Right forelimb (tissue), 1 donor: ENCODE data around the gene MCCD1.
"Not testable (repeated sequence)": the region's sequence is repeated elsewhere in the genome, so short reads cannot be mapped to it uniquely, and the experiment has no call there.

Experiments used
- DNase-seq: peaks from one replicate; pipeline ENCODE4 v3.0.0-alpha.2; 2018

Gene MCCD1

DNA sequence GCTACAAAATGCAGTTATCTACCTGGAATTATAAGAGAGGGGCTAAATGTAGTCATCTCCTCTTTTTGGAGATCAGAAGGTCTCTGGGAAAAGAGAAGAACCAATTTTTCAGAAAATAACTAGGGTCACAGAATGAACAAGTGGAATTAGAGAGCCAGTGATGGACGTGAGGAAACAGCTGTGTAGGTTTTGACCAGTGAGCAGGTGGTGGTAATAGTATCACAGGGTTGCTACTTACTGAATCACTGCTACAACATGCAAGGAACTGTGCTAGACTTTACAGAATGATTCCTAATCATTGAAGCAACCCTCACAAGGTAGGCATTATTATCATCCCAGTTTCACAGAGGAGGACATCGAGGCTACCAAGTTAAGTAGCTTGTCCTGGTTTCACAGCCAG lies 15.9 kb downstream of the MCCD1 start:
- DNase-seq, result no peak

DNA sequence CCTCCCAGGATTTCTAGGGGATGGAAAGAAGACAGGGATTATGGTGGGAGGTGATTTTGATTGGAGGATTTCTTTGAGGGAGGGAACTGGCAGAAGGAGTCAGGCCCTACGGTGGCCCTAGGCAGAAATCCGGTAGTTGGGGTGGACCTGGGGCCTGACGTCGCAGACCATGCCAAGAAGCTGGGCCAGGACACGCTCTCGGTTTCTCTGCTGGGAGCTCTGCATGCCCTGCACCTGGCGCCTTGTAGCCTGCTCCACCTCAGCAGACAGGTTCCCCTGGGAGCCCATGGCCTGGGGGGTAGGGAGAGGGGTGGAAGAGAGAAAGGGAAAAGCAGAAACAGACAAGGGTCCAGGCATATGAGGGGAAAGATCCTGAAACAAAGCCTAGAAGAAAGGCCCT lies 16.5 kb downstream of the MCCD1 start:
- DNase-seq, result no peak

DNA sequence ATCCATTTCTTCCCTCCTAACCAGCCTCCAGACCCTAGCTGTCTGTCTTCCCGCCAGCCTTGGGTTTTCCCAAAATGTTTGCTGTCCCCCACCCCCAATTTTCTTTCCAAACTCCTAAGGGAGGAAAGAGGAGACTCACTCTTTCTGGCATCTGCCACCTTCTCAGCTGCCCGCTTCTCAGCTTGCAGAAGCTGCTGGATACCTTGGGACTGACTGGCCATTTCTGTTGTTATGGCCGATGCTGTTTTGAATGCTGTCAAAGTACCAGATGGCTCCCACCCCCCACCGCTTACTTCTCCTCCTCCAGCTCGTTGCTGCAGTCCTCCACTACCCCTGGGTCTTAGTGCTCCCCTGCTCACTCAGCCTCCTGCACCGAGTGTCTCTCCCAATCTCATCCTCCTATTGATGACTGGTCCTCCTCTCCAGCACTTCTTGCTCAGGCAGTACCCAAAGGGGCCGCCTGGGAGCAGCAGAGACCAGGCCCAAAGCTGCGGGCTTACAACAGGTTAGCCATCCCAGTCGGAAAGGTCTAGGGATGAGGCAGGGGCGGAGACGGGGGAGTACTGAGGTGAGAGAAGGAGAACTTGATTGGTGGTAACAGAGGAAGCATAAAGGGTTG lies 17.7 kb downstream of the MCCD1 start, which contains the start of gene ATP6V1G2:
TSS of gene ATP6V1G2 (minus strand) at position 270 of the 619 bp plus-strand sequence. CDS start at position 221, 49 bp downstream.
- DNase-seq, result peak; percentile 94

DNA sequence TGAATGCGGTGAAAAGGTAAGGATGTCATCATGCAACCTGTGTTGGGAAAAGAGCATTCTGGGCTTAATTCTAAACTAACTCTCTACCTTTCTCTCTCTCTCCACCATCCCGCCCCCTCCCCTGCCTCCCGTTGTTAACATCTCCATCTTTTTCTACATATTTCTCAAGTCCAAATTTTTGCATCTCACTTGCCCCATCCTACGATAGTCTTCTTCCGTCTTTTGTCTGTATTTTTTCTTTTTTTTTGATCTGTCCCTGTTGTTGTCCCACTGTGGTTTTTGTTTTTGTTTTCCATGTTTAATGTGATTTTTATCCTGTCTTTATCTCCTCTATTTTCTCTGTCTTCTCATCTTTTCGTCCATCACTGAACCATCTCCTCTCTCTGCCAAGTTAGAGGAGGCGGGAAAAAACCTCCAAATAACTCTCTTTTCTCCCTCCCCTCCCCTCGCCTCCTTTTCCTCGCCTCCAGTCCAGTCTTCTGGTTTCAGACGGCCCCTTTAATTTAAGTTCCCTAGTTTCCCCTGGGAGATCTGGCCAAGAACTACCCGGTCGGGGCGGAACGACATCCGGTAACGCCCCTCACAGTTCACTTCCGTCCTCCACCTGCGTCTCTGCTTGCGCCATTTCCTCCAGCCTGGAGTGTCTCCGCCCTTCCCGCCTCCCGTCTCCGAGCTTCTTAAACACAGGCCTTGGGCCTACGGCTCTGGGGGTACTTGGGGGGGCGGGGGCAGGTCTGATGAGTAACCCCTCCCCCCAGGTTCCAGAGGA lies 18.4 kb downstream of the MCCD1 start, which contains the start of gene NFKBIL1:
TSS of gene NFKBIL1 (plus strand) at position 651 of the 769 bp plus-strand sequence. CDS start at position 738, 87 bp downstream.
- peak; percentile 96 for DNase-seq

DNA sequence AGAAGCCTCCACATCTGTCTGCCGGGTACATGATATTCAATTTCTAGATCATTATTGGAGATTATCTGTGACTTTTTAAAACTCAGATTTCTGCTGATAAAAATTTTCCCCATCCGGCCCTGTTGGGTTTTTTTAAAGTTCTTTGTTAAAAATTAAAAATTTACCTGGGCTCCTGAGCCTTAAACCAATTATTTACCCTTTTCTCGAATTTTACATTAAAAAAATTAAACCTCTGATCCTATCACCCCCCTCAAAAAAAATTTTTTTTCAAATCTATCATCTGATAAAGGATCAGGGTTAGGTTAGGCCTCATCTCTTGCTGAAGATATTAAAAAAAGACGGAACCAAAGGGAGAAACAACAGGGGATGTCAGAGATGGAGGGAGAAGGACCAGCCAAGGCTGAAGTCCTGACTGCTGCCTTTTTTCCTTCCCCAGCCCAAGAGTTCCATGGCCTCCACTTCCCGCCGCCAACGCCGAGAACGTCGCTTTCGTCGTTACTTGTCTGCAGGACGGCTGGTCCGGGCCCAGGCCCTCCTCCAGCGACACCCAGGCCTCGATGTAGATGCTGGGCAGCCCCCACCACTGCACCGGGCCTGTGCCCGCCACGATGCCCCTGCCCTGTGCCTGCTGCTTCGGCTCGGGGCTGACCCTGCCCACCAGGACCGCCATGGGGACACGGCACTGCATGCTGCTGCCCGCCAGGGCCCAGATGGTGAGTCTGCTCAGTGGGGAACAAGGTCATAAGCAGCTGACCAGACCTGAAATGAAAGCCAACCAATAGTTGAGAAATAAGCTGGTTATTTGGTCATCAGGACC lies 19.2 kb downstream of the MCCD1 start:
- DNase-seq, result no peak

DNA sequence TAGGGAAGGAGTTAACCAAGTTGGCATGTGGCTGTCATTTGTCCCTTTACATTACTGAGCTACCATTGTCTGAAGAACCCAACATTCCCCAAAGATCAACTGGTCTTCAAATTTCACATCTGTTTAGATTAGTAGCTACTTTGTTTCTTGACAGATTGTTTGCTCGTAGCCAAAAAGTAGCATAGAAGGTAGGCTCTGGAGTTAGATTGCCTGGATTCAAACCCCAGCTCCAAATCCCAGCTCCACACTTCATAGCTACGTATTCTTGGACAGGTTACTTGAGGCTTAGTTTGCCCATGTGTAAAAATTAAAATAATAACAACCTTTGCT lies 19.7 kb downstream of the MCCD1 start:
- DNase-seq, result no peak

DNA sequence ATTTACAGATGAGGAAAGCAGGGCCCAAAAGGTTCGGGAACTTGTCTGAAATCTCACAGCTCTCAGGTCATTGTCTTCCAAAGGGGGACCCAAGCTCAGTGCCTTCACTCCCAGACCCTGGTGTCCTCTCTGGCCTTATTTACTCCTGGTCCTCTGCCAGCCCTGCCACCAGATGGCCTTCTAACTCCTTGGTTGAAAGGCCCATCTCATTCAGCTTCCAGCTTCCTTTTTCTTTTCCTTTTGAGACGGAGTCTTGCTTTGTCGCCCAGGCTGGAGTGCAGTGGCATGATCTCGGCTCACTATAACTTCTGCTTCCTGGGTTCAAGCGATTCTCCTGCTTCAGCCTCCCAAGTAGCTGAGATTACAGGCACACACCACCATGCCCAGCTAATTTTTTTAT lies 22.6 kb downstream of the MCCD1 start:
- not testable (repeated sequence) for DNase-seq

DNA sequence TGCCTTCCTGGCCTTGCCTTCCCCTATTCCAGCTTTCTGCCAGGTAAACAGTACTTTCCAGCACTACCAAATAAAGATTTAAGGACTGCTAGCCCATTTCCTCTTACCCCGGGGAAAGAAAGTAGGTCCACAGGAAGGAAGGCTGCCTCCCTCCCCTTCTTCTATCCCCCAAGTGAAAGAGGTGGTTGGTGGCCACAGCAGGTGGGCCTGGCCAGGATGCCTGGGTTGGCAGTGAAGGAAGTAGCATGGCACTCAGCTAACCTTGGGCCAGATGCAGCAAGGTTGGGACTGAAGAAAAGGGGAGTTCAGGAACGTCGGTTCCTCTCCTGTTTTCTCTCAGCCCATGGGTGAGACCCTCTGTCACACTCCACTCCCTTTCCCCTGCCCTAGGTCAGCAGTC lies 27.5 kb downstream of the MCCD1 start:
- DNase-seq, result no peak

DNA sequence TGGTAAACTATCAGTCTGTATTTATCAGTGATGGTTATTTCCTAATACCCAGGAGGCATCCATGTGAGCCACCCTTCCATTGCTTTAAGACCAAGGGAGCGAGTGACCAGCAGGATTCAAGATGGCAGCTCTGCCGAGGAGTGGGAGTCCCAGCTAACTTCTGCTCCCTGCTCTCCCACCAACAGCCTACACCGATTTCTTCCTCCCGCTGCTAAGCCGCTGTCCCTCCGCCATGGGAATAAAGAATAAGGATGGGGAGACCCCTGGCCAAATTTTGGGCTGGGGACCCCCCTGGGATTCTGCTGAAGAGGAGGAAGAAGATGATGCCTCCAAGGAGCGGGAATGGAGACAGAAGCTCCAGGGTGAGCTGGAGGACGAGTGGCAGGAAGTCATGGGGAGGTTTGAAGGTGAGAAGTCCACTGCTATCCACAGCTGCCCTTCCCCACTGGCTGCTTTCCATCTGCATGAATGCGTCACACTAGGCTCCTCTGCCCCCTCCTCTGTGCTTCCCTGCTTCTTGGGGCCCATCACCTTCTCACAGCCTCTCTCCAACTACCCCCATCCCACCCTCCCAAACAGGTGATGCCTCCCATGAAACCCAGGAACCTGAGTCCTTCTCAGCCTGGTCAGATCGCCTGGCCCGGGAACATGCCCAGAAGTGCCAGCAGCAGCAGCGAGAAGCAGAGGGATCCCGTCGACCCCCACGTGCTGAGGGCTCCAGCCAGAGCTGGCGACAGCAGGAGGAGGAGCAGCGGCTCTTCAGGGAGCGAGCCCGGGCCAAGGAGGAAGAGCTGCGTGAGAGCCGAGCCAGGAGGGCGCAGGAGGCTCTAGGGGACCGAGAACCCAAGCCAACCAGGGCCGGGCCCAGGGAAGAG lies 28.9 kb downstream of the MCCD1 start:
- DNase-seq, result no peak

DNA sequence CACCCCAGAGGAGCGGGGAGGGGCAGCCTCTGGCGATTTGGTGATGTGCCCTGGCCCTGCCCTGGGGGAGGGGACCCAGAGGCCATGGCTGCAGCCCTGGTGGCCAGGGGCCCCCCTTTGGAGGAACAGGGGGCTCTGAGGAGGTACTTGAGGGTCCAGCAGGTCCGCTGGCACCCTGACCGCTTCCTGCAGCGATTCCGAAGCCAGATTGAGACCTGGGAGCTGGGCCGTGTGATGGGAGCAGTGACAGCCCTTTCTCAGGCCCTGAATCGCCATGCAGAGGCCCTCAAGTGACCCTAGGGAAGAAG lies 29.5 kb downstream of the MCCD1 start:
- DNase-seq, result no peak

DNA sequence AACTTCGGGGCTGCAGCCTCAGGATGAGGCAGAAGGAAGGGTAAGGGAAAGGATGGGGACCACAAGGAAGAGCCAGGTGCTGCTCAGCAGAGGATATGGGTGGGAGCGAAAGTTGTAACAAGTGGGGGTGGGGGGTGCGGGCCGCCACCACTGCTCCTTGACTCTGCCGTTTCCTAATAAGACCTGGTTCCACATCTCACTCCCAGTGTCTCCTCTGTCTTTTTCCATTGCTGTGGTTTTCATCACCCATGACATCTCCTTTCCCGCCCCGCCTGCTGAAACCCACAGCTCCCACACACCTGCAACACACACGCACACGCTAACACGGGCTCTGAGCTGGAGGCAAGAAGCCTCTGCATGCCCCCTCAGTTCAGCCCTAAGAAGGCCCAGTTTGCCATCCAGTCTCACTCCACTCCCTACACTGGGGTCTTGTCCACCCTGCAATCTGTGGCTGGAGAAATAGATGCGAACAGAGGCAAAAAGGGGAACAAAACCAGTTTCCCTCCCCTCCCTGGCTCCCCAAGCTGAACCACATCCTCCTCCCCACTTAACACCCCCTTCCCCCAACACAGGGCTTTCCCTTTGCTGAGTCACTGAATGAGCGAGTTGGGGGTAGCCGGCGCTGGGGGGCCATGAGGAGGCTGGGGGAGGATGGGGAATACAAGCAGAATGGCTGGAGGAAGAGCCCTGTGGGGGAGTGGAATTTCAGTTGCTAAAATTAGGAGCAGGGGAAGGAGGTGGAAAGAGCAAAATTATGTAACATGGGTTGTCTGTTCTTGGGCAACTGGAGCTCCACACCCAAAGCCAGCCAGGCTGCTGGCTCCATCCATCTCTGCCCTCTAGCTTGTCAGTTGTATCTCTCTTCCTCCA lies 30.1 kb downstream of the MCCD1 start:
- no peak for DNase-seq

DNA sequence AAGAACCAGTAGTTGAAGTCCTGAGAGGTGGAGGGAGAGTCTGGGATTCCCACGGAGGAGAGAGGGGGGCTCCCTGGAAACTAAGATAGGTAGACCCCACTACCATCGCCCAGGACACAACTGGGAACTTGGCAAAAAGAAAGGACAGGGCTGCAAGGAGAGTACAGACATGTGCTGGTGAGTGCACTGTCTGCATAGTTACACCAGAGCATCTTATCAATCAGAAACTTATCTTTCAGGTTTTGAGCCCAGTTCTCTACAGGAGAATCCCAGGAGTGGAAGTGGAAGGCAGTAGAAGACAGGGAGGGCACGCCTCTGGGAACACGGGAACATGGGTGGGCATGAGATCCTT lies 30.8 kb downstream of the MCCD1 start:
- no peak for DNase-seq

DNA sequence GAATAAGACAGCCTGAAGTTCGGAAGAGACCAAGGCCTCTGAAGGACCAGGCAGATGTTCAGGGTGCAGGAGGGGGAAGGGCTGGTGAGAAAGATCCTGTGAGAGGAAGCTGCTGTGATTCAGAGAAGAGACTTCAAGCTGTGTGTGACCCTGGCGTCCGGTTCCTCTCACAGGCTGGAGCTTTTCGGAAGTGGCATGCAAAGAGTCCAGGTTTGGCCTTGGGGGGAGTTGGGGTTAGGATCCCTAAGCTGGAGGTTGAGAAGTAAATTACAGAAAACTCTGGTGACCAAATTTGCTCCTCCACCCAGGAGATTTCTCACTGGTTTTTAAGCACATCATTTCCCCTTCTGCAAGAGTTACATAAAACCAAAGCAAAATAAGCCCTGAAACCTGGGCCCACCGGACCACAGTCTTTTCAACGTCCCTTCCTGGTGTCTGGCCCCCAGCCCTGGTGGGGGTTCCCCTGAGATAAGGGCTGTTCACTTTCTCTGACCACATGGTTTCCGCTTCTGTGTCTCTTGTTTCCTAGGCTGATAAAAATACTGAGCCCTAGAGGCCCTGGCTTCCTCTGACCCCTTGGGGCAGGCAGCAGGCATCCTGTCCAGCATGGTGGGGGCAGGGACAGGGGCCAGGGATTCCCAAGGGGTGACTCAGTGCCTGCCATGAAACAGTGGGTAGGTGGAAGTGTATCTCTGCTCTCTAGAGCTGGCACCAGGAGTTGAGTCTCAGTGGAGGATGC lies 31.4 kb downstream of the MCCD1 start:
- DNase-seq, result no peak

DNA sequence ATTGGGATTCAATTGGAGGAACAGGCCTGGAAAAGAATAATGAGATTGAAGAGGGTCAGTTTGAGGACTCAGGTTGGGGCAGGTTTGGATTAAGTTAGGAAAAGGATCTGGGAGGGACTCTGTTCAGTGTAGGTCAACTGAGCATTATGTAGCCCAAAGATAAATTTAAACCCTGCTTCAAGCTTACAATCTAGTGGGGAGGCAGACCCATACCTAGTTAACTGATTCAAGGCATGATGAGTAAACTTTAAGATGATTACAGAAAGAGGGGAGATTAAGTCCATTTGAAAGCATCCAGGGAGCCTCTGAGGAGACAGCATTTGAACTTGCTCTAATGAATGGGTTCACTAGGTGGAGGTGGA lies 31.9 kb downstream of the MCCD1 start:
- no peak for DNase-seq

DNA sequence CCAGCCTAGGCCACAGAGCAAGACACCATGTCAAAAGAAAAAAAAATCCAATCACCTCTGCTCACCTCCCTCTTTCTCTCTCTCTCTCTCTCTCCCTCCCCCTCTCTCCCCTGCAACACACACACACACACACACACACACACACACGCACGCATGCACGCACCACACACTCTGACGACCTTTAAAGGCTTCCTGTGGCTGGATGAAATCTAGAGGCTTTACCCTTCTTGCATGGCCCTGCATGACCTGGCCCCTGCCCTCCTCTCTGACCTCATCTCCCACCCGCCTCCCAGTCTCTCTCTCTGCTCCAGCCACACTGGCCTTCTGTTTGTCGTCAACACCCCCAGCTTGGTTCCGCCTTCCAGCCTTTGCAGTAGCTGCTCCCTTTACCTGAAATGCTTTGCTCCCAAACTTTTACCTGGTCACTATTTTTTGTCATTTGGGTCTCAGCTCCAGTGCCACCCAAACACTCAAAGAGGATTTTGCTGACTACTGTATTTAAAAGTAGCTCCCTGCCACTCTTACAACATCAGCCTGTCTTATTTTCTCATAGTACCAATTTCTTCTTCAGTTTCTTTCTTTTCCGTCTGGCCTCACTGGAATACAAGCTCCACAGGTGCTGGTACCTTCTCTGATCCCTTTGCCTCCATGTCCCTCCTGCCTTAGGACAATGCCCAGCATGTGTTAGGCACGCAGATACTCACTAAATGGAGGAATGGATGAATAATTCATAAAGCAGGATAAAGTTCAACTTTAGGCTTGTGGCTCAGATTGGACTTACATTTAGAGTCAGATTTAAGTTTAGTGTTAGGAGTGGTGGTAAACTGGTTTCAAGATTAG lies 39.0 kb downstream of the MCCD1 start:
- no peak for DNase-seq

DNA sequence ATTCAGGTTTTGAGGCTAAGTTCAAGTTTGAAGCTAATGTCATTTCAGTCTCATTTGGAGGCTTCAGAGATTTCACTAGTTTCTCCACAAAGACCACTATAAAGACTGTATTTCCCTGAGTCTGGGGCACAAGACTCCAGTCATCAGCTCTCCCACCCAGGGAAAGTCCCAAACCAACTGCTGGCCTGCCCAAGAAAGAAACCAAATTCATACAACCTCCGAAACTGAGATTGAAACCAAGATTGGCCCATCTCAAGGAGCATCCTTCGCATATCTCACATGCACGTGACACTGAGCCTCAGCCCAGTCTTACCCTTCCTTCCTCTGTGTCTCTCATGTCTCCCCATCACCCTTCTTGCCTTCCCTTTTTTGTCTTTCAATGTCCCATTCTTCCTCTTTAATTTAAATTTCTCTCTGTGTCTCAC lies 39.8 kb downstream of the MCCD1 start:
- no peak for DNase-seq

DNA sequence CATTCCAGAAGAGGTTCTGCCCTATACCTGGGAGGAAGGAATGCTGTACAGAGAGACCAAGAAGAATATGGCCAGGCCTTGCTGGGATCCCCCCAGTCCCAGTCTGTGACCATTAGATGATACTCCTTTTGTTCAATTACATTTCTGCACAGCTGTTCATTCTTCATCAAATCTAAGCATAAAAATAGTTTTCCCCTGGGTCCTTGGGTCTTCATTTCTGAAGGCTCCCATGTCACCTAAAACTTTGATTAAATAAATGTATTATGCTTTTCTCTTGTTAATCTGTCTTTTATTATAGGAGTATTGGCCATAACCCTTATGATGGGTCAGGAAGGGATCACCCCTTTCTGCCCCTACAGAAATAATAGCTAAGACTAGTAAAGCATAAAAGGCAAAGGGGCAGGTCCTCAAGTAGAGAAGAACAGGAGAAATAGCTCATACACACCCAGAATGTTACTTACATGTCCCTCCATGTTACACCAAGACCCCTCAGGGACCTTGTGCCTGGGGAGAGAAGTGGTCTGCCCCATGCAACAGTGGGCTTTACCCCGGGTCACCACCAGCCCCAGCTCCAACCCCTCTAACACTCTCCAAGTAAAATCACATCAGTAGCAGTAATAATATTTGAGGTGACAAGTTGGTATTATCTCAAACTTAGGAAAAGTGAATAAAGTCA lies 41.2 kb downstream of the MCCD1 start:
- no peak for DNase-seq

DNA sequence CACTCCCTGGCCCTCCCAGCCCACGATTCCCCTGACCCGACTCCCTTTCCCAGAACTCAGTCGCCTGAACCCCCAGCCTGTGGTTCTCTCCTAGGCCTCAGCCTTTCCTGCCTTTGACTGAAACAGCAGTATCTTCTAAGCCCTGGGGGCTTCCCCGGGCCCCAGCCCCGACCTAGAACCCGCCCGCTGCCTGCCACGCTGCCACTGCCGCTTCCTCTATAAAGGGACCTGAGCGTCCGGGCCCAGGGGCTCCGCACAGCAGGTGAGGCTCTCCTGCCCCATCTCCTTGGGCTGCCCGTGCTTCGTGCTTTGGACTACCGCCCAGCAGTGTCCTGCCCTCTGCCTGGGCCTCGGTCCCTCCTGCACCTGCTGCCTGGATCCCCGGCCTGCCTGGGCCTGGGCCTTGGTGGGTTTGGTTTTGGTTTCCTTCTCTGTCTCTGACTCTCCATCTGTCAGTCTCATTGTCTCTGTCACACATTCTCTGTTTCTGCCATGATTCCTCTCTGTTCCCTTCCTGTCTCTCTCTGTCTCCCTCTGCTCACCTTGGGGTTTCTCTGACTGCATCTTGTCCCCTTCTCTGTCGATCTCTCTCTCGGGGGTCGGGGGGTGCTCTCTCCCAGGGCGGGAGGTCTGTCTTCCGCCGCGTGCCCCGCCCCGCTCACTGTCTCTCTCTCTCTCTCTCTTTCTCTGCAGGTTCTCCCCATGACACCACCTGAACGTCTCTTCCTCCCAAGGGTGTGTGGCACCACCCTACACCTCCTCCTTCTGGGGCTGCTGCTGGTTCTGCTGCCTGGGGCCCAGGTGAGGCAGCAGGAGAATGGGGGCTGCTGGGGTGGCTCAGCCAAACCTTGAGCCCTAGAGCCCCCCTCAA lies 43.5 kb downstream of the MCCD1 start, which contains the start of gene LTA:
TSS of gene LTA (plus strand) at position 249 of the 871 bp plus-strand sequence. CDS start at position 703, 454 bp downstream.
- no peak for DNase-seq
